Stomach (tissue), 9 donors: ENCODE results near the gene FNDC10. TPM values are rescaled to one million over a fixed set of nuclear protein-coding genes. Genes with fewer than 3 reads are reported as not detected.

Source experiments
- DNase-seq, 2 donors: peaks; one replicate each; pipeline versions ENCODE4 v3.0.0 to v3.0.0-alpha.2; 2013 to 2019
- H3K27ac ChIP-seq, 5 donors: fragments of 200-600 bp in 4 of 5; sonication (generic) in 4 of 5; one replicate each; pipeline ENCODE4 v1.5.1; 2013 to 2019; ENCODE audit warnings: mild to moderate bottlenecking in 1 of 5, moderate library complexity in 1 of 5
- H3K27me3 ChIP-seq, 3 donors: fragments of 200-600 bp; sonication (generic); one replicate each; pipeline ENCODE4 v1.5.1; 2017 to 2019; ENCODE audit warnings: mixed run types in 1 of 3
- H3K36me3 ChIP-seq, 4 donors: fragments of 200-600 bp; sonication (generic); 1 replicate in 3 of 4; 2 replicates in 1 of 4; pipeline ENCODE4 v1.5.1; 2016 to 2019
- H3K4me1 ChIP-seq, 4 donors: fragments of 200-600 bp; sonication (generic); one replicate each; pipeline ENCODE4 v1.5.1; 2016 to 2019
- H3K4me3 ChIP-seq, 4 donors: fragments of 200-600 bp; sonication (generic) in 3 of 4; one replicate each; pipeline ENCODE4 v1.5.1; 2016 to 2019; ENCODE audit warnings: mild to moderate bottlenecking in 1 of 4
- H3K9me3 ChIP-seq, 4 donors: fragments of 200-600 bp; sonication (generic); one replicate each; pipeline ENCODE4 v1.5.1; 2016 to 2019
- EP300 ChIP-seq: sonication (generic); formaldehyde crosslinking; IDR thresholded peaks from one replicate; pipeline ENCODE4 v1.6.1; 2017; ENCODE audit warnings: antibody characterized with exemption
- POLR2A ChIP-seq, 4 donors: fragments of 450-650 bp; IDR thresholded peaks; one replicate each; pipeline ENCODE4 v1.6.1; 2016; ENCODE audit warnings: antibody characterized with exemption in 4 of 4, control low read depth in 2 of 4, mild to moderate bottlenecking in 1 of 4, moderate library complexity in 1 of 4
- POLR2AphosphoS5 ChIP-seq, 3 donors: sonication (generic); formaldehyde crosslinking; IDR thresholded peaks; one replicate each; pipeline ENCODE4 v1.6.1; 2016; ENCODE audit warnings: antibody characterized with exemption in 3 of 3
- WGBS, 5 donors: extraction: QIAGEN DNeasy Blood & Tissue Kit in 3 of 5; methylation state at CpG; one replicate each; pipeline versions ENCODE4 v1.1.5 to v1.1.7; 2013 to 2018; 5-methylcytosine and 5-hydroxymethylcytosine counted together
- intact Hi-C: fragments of 100-400 bp; cut with DNase I; formaldehyde crosslinking; loops from one replicate; pipeline ENCODE4 v1.15.1; 2023; ENCODE audit warnings: low total_unique reads
- polyA plus RNA-seq, 3 donors: library from polyadenylated mRNA; stranded (reverse); fragments of 200-250 nt; gene quantifications; one replicate each; pipeline ENCODE4 v1.2.3, GENCODE V29; 2013
- total RNA-seq, 5 donors: library from RNA; depleted of rRNA; stranded (reverse); fragments of >200 nt; gene quantifications; one replicate each; pipeline versions ENCODE4 v1.1.0 to v1.2.3, GENCODE V29; 2014 to 2016
- TF ChIP-seq, protein P1 (sequence below), 7 experiments: fragments of 450-650 bp in 4 of 7; fragments of 200-600 bp in 3 of 7; sonication (generic) in 3 of 7; IDR thresholded peaks; one replicate each; pipeline ENCODE4 v1.5.1; 2016 to 2019; ENCODE audit warnings: antibody characterized with exemption in 7 of 7, control low read depth in 2 of 7, mild to moderate bottlenecking in 1 of 7
- donor health status: healthy with polysubstance abuse.
- donor health status: Bipolar disorder and iron deficiency.
- donor health status: healthy.

The FNDC10 gene
- total and polyA plus RNA-seq, 8 donors, result 0.29 to 20.0 (median 4.0) TPM; not detected in 3

- TF ChIP-seq POLR2AphosphoS5 (IDR thresholded peaks at IDR 0.05) (no peak), EP300 (no peak), POLR2A (IDR thresholded peaks at IDR 0.05) (no peak)
- TF ChIP-seq, protein P1, sequence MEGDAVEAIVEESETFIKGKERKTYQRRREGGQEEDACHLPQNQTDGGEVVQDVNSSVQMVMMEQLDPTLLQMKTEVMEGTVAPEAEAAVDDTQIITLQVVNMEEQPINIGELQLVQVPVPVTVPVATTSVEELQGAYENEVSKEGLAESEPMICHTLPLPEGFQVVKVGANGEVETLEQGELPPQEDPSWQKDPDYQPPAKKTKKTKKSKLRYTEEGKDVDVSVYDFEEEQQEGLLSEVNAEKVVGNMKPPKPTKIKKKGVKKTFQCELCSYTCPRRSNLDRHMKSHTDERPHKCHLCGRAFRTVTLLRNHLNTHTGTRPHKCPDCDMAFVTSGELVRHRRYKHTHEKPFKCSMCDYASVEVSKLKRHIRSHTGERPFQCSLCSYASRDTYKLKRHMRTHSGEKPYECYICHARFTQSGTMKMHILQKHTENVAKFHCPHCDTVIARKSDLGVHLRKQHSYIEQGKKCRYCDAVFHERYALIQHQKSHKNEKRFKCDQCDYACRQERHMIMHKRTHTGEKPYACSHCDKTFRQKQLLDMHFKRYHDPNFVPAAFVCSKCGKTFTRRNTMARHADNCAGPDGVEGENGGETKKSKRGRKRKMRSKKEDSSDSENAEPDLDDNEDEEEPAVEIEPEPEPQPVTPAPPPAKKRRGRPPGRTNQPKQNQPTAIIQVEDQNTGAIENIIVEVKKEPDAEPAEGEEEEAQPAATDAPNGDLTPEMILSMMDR (IDR thresholded peaks at IDR 0.05), result no peak
- H3K36me3 ChIP-seq, result no peaks in the 10 kb centered on the region
- intact Hi-C loops, result no loop called here
- H3K27me3 ChIP-seq, result peaks cover 2 to 39% (median 5%) of the 10 kb centered on the region in 3 donors
- 76 to 91% (median 88%) methylated on average over 5 to 13 of the region's 13 CpGs for WGBS, 5 donors
- DNase-seq, result no peak
- H3K4me1 ChIP-seq, result peaks cover 0 to under 1% (median 0%) of the 10 kb centered on the region in 4 donors
- no peak overlapping the region for H3K4me3 ChIP-seq
- no peaks in the 10 kb centered on the region for H3K9me3 ChIP-seq
- H3K27ac ChIP-seq, result no peak overlapping the region
These were observed 6.3 kb upstream of the FNDC10 start for GRCh38 chr1:1606232-1606631.

DNA sequence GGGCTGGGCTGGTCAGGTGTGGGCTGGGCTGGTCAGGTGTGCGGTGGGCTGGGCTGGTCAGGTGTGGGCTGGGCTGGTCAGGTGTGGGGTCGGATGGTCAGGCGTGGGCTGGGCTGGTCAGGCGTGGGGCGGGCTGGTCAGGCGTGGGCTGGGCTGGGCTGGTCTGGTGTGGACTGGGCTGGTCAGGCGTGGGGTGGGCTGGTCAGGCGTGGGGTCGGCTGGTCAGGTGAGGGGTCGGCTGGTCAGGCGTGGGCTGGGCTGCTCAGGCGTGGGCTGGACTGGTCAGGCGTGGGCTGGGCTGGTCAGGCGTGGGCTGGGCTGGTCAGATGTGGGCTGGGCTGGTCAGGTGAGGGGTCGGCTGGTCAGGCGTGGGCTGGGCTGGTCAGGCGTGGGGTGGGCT is 5.8 kb upstream of the FNDC10 start:
- intact Hi-C loops, result no loop called here
- no peaks in the 10 kb centered on the region for H3K36me3 ChIP-seq
- H3K4me1 ChIP-seq, result peaks cover 0 to 4% (median 1%) of the 10 kb centered on the region in 4 donors
- no peaks in the 10 kb centered on the region for H3K9me3 ChIP-seq
- no peak overlapping the region for H3K27ac ChIP-seq
- DNase-seq, result no peak
- TF ChIP-seq POLR2A (IDR thresholded peaks at IDR 0.05), result no peak
- no peak for TF ChIP-seq EP300
- TF ChIP-seq POLR2AphosphoS5 (IDR thresholded peaks at IDR 0.05), result no peak
- TF ChIP-seq, protein P1 (IDR thresholded peaks at IDR 0.05), result no peak
- H3K4me3 ChIP-seq, result no peak overlapping the region
- 79 to 89% (median 85%) methylated on average over 12 to 17 of the region's 17 CpGs for WGBS, 5 donors
- H3K27me3 ChIP-seq, result peaks cover 7 to 44% (median 10%) of the 10 kb centered on the region in 3 donors

DNA sequence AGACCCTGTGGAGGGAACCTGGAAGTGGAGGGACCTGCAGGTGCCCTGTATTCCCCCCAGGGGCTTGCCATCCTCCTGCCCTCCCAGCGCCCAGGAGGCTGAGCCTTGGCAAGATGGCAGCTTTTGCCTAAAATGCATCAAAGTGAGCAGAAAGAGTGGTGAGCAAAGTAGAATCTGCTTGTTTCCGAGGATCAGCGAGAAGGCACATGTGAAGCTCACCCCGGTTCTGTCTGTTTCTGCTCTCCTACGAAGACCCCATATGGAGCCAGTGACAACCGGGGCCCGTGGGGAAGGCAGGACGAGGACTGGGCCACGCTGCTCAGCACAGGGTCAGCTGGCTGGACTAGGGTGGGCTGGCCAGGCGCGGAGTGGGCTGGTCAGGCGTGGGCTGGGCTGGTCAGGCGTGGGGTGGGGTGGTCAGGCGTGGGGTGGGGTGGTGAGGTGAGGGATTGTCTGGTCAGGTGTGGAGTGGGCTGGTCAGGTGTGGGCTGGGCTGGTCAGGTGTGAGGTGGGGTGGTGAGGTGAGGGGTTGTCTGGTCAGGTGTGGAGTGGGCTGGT is 5.2 kb upstream of the FNDC10 start:
- 67 to 80% (median 77%) methylated on average over 14 of the region's 14 CpGs for WGBS, 5 donors
- no peak for DNase-seq
- TF ChIP-seq POLR2AphosphoS5 (IDR thresholded peaks at IDR 0.05), result no peak
- TF ChIP-seq POLR2A (IDR thresholded peaks at IDR 0.05), result no peak
- TF ChIP-seq, protein P1 (IDR thresholded peaks at IDR 0.05), result no peak
- no peak for TF ChIP-seq EP300
- Histone ChIP-seq H3K4me1 (peaks cover 5 to 10% (median 8%) of the 10 kb centered on the region in 4 donors), H3K27ac (no peak overlapping the region), H3K36me3 (no peaks in the 10 kb centered on the region), H3K4me3 (no peak overlapping the region), H3K9me3 (no peaks in the 10 kb centered on the region), H3K27me3 (peaks cover 12 to 50% (median 16%) of the 10 kb centered on the region in 3 donors)
- intact Hi-C loops, result no loop called here

DNA sequence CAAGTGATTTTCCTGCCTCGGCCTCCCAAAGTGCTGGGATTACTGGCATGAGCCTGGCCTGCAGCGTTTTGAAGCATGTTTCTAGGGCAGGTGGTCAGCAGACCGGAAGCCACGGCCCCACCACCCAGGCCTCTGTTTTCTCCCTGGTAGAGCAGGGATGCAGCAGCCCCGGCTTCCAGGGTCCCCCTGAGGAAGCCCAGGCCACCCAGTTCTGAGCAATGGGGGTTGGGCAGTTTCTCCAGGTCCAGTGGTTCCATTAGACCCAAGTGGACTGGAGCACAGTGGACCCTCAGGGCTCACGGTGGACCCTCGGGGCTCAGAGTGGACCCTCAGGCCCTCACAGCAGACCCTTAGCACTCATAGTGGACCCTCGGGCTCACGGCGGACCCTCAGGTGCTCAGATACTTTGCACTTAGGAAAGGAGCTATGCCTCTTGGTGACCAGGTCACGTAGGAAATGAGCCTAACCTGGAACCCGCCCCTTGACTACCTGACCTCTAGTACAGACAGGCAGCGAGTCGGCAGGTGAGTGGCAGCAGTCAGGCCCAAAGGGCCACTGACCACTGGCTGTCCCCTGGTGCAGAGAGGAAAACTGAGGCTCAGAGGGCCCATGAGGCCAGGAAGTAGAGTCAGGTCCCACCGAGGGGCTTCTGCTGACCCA is 4.6 kb upstream of the FNDC10 start:
- Histone ChIP-seq H3K36me3 (no peaks in the 10 kb centered on the region), H3K4me1 (peaks cover 7 to 12% (median 9%) of the 10 kb centered on the region in 4 donors), H3K27ac (no peak overlapping the region), H3K9me3 (no peaks in the 10 kb centered on the region), H3K27me3 (peaks cover 13 to 53% (median 16%) of the 10 kb centered on the region in 3 donors), H3K4me3 (no peak overlapping the region)
- 73 to 87% (median 78%) methylated on average over 11 to 15 of the region's 15 CpGs for WGBS, 5 donors
- TF ChIP-seq, protein P1 (IDR thresholded peaks at IDR 0.05), result no peak
- TF ChIP-seq EP300 (no peak), POLR2AphosphoS5 (IDR thresholded peaks at IDR 0.05) (no peak), POLR2A (IDR thresholded peaks at IDR 0.05) (no peak)
- no peak for DNase-seq
- intact Hi-C loops, result no loop called here
